GM18873 (cell line): ENCODE data around the gene PTPN6.

Experiments
- ATAC-seq: cut with Tn5 transposase; IDR thresholded peaks from one replicate; pipeline ENCODE4 v1.9.1; 2021; ENCODE audit warnings: mild to moderate bottlenecking, moderate library complexity, moderate number of reproducible peaks; ENCODE audit not compliant: unreplicated experiment, low FRiP score

The PTPN6 gene

GRCh38 chr12:6953442-6954315 lies 2.5 kb downstream of the PTPN6 start:
- peak; percentile 40 for ATAC-seq

GRCh38 chr12:6954316-6955107 lies 3.4 kb downstream of the PTPN6 start:
- ATAC-seq = no peak

GRCh38 chr12:6955108-6956020 lies 4.2 kb downstream of the PTPN6 start:
- ATAC-seq = no peak

GRCh38 chr12:6956021-6956727 lies 5.0 kb downstream of the PTPN6 start:
- no peak for ATAC-seq

- no peak for ATAC-seq
Measured at GRCh38 chr12:6957151-6957701, 6.1 kb downstream of the PTPN6 start.

- no peak for ATAC-seq
Measured at GRCh38 chr12:6957741-6958608, 6.8 kb downstream of the PTPN6 start.

GRCh38 chr12:6958609-6959057 lies 7.5 kb downstream of the PTPN6 start:
- no peak for ATAC-seq

- peak; percentile 54 for ATAC-seq
Measured at GRCh38 chr12:6959058-6959804, 8.1 kb downstream of the PTPN6 start.

GRCh38 chr12:6959805-6960592 lies 8.8 kb downstream of the PTPN6 start:
- ATAC-seq = no peak

- no peak for ATAC-seq
Measured at GRCh38 chr12:6960593-6961277, 9.6 kb downstream of the PTPN6 start.

GRCh38 chr12:6961278-6961694 lies 10.1 kb downstream of the PTPN6 start:
- no peak for ATAC-seq

GRCh38 chr12:6961695-6962284 lies 10.6 kb downstream of the PTPN6 start:
- no peak for ATAC-seq

GRCh38 chr12:6962285-6963015 lies 11.3 kb downstream of the PTPN6 start:
- ATAC-seq = no peak

- ATAC-seq = no peak
Measured at GRCh38 chr12:6963016-6963731, 12.0 kb downstream of the PTPN6 start.
